Stomach smooth muscle (tissue), 2 donors: Measurements from ENCODE around the gene GPR50.

Experiments
- H3K27ac ChIP-seq: one replicate; pipeline ENCODE4 v1.7.0; 2013; ENCODE audit warnings: mild to moderate bottlenecking, low read length, inconsistent platforms
- H3K27me3 ChIP-seq, 2 donors: one replicate each; pipeline ENCODE4 v1.7.0; 2013; ENCODE audit warnings: low read length in 2 of 2; ENCODE audit not compliant: insufficient read depth in 2 of 2, control insufficient read depth in 1 of 2
- H3K36me3 ChIP-seq, 2 donors: one replicate each; pipeline ENCODE4 v1.7.0; 2013; ENCODE audit warnings: low read length in 2 of 2; ENCODE audit not compliant: control insufficient read depth in 2 of 2, insufficient read depth in 2 of 2
- H3K4me1 ChIP-seq: one replicate; pipeline ENCODE4 v1.7.0; 2013; ENCODE audit warnings: low read length; ENCODE audit not compliant: control insufficient read depth, insufficient read depth
- H3K4me3 ChIP-seq, 2 donors: one replicate each; pipeline ENCODE4 v1.7.0; 2013; ENCODE audit warnings: low read length in 2 of 2
- H3K9ac ChIP-seq, 2 donors: one replicate each; pipeline ENCODE4 v1.7.0; 2013; ENCODE audit warnings: low read length in 2 of 2, mild to moderate bottlenecking in 1 of 2
- H3K9me3 ChIP-seq, 2 donors: one replicate each; pipeline ENCODE4 v1.7.0; 2013; ENCODE audit warnings: low read length in 2 of 2; ENCODE audit not compliant: control insufficient read depth in 2 of 2
- donor health status: healthy.
- donor health status: Pancreatic carcinoma.

GPR50 gene

GRCh38 chrX:151175283-151176062 is 911 bp upstream of the GPR50 start:
- no peak overlapping the region for H3K27ac ChIP-seq
- no peak overlapping the region for H3K4me3 ChIP-seq
- H3K27me3 ChIP-seq: peaks cover 11 to 14% of the 10 kb centered on the region in 2 donors
- no peak overlapping the region for H3K9ac ChIP-seq
- H3K4me1 ChIP-seq: no peaks in the 10 kb centered on the region
- H3K36me3 ChIP-seq: no peaks in the 10 kb centered on the region
- H3K9me3 ChIP-seq: no peaks in the 10 kb centered on the region

- Histone ChIP-seq H3K36me3 (no peaks in the 10 kb centered on the region), H3K27ac (no peak overlapping the region), H3K4me1 (no peaks in the 10 kb centered on the region), H3K4me3 (no peak overlapping the region), H3K9me3 (no peaks in the 10 kb centered on the region), H3K27me3 (peaks cover 11 to 21% of the 10 kb centered on the region in 2 donors), H3K9ac (no peak overlapping the region)
Observed at GRCh38 chrX:151177141-151178027, 1.0 kb downstream of the GPR50 start.

- Histone ChIP-seq H3K4me1 (no peaks in the 10 kb centered on the region), H3K4me3 (peak overlapping the region in 1 of 2 donors; percentile 3), H3K36me3 (no peaks in the 10 kb centered on the region), H3K27me3 (peaks cover 11 to 27% of the 10 kb centered on the region in 2 donors), H3K9me3 (no peaks in the 10 kb centered on the region), H3K27ac (no peak overlapping the region), H3K9ac (no peak overlapping the region)
Observed at GRCh38 chrX:151178746-151179145, 2.4 kb downstream of the GPR50 start.

- H3K36me3 ChIP-seq: no peaks in the 10 kb centered on the region
- no peaks in the 10 kb centered on the region for H3K9me3 ChIP-seq
- no peak overlapping the region for H3K9ac ChIP-seq
- no peak overlapping the region for H3K4me3 ChIP-seq
- H3K27me3 ChIP-seq: peaks cover 11 to 27% of the 10 kb centered on the region in 2 donors
- H3K4me1 ChIP-seq: no peaks in the 10 kb centered on the region
- H3K27ac ChIP-seq: no peak overlapping the region
Observed at GRCh38 chrX:151180400-151180799, 4.0 kb downstream of the GPR50 start.

- no peak overlapping the region for H3K4me3 ChIP-seq
- H3K36me3 ChIP-seq: no peaks in the 10 kb centered on the region
- H3K4me1 ChIP-seq: no peaks in the 10 kb centered on the region
- H3K27me3 ChIP-seq: peaks cover 7 to 27% of the 10 kb centered on the region in 2 donors
- H3K27ac ChIP-seq: no peak overlapping the region
- H3K9ac ChIP-seq: no peak overlapping the region
- no peaks in the 10 kb centered on the region for H3K9me3 ChIP-seq
Observed at GRCh38 chrX:151181088-151181487, 4.7 kb downstream of the GPR50 start.

GRCh38 chrX:151183233-151183753 is 6.9 kb downstream of the GPR50 start:
- Histone ChIP-seq H3K36me3 (no peaks in the 10 kb centered on the region), H3K9me3 (no peaks in the 10 kb centered on the region), H3K9ac (no peak overlapping the region), H3K4me1 (no peaks in the 10 kb centered on the region), H3K27ac (no peak overlapping the region), H3K27me3 (peaks cover 0 to 24% of the 10 kb centered on the region in 2 donors), H3K4me3 (no peak overlapping the region)

- no peaks in the 10 kb centered on the region for H3K36me3 ChIP-seq
Observed at GRCh38 chrX:151183912-151184565, 7.7 kb downstream of the GPR50 start.

GRCh38 chrX:151184705-151185104 is 8.3 kb downstream of the GPR50 start:
- Histone ChIP-seq H3K27ac (no peak overlapping the region), H3K4me3 (no peak overlapping the region), H3K4me1 (no peaks in the 10 kb centered on the region), H3K9ac (no peak overlapping the region), H3K9me3 (no peaks in the 10 kb centered on the region), H3K27me3 (peaks cover 0 to 23% of the 10 kb centered on the region in 2 donors), H3K36me3 (no peaks in the 10 kb centered on the region)

More at GRCh38 chrX:151183912-151184565, 7.7 kb downstream of the GPR50 start:
- H3K9ac ChIP-seq: no peak overlapping the region
- no peaks in the 10 kb centered on the region for H3K4me1 ChIP-seq
- H3K4me3 ChIP-seq: no peak overlapping the region
- H3K9me3 ChIP-seq: no peaks in the 10 kb centered on the region
- H3K27me3 ChIP-seq: peaks cover 0 to 24% of the 10 kb centered on the region in 2 donors
- no peak overlapping the region for H3K27ac ChIP-seq

GRCh38 chrX:151206871-151207270 is 30.5 kb downstream of the GPR50 start:
- Histone ChIP-seq H3K9me3 (no peaks in the 10 kb centered on the region), H3K4me1 (no peaks in the 10 kb centered on the region), H3K36me3 (no peaks in the 10 kb centered on the region), H3K27ac (no peak overlapping the region), H3K4me3 (no peak overlapping the region), H3K27me3 (no peaks in the 10 kb centered on the region), H3K9ac (no peak overlapping the region)

- Histone ChIP-seq H3K27ac (no peak overlapping the region), H3K4me1 (no peaks in the 10 kb centered on the region), H3K36me3 (no peaks in the 10 kb centered on the region), H3K4me3 (no peak overlapping the region), H3K9ac (no peak overlapping the region), H3K27me3 (peaks cover 0 to 2% of the 10 kb centered on the region in 2 donors), H3K9me3 (no peaks in the 10 kb centered on the region)
Observed at GRCh38 chrX:151225843-151226242, 49.5 kb downstream of the GPR50 start.
